Neuronal stem cell (in vitro differentiated cells): Measurements from ENCODE around the gene MYO15A.
A peak's percentile ranks its signal among the peaks of the same experiment; 100 is the strongest.

Source experiments
- DNase-seq: peaks from one replicate; pipeline ENCODE4 v3.0.0-alpha.2; 2013; ENCODE audit warnings: low spot score
- H2AFZ ChIP-seq: one replicate; pipeline ENCODE4 v1.6.1; 2013; ENCODE audit warnings: mild to moderate bottlenecking, low read length, inconsistent platforms
- H2AK5ac ChIP-seq: 2 replicates; pipeline ENCODE4 v1.6.1; 2013; ENCODE audit warnings: low read depth, mild to moderate bottlenecking, inconsistent platforms, low read length, moderate library complexity, mixed read lengths
- H2BK120ac ChIP-seq: 2 replicates; pipeline ENCODE4 v1.6.1; 2013; ENCODE audit warnings: low read depth, mild to moderate bottlenecking, inconsistent platforms, low read length, moderate library complexity, mixed read lengths
- H2BK12ac ChIP-seq: one replicate; pipeline ENCODE4 v1.6.1; 2013; ENCODE audit warnings: low read length, inconsistent platforms
- H2BK15ac ChIP-seq: 2 replicates; pipeline ENCODE4 v1.6.1; 2013; ENCODE audit warnings: mild to moderate bottlenecking, low read length, inconsistent platforms, mixed read lengths
- H2BK5ac ChIP-seq: one replicate; pipeline ENCODE4 v1.6.1; 2013; ENCODE audit warnings: inconsistent platforms, mild to moderate bottlenecking, low read length, moderate library complexity
- H3K14ac ChIP-seq: one replicate; pipeline ENCODE4 v1.6.1; 2013; ENCODE audit warnings: low read length, inconsistent platforms
- H3K18ac ChIP-seq: 2 replicates; pipeline ENCODE4 v1.6.1; 2013; ENCODE audit warnings: low read length, inconsistent platforms
- H3K23ac ChIP-seq: 2 replicates; pipeline ENCODE4 v1.6.1; 2013; ENCODE audit warnings: low read depth, mild to moderate bottlenecking, mixed read lengths, low read length, inconsistent platforms; ENCODE audit not compliant: poor library complexity
- H3K27ac ChIP-seq: replicated peaks from 3 replicates; pipeline ENCODE4 v1.5.1; 2013; ENCODE audit warnings: low read length, inconsistent platforms
- H3K27me3 ChIP-seq, 3 experiments: 2 replicates each; pipeline ENCODE4 v1.6.1; 2013; ENCODE audit warnings: low read length in 3 of 3, mild to moderate bottlenecking in 2 of 3, inconsistent platforms in 1 of 3, low read depth in 1 of 3, mixed read lengths in 1 of 3, moderate library complexity in 1 of 3; ENCODE audit not compliant: control insufficient read depth in 3 of 3, insufficient read depth in 3 of 3
- H3K36me3 ChIP-seq, 2 donors: replicated peaks in 1 of 2; 2 replicates each; pipeline ENCODE4 v1.6.1; 2013; ENCODE audit warnings: low read length in 2 of 2; ENCODE audit not compliant: control insufficient read depth in 2 of 2, insufficient read depth in 2 of 2
- H3K4ac ChIP-seq: 2 replicates; pipeline ENCODE4 v1.6.1; 2013; ENCODE audit warnings: inconsistent platforms, mild to moderate bottlenecking, low read length, moderate library complexity
- H3K4me1 ChIP-seq, 2 donors: 1 replicate in 1 of 2; 2 replicates in 1 of 2; pipeline ENCODE4 v1.6.1; 2013; ENCODE audit warnings: low read length in 2 of 2, low read depth in 1 of 2; ENCODE audit not compliant: control insufficient read depth in 2 of 2, insufficient read depth in 1 of 2
- H3K4me2 ChIP-seq: one replicate; pipeline ENCODE4 v1.6.1; 2013; ENCODE audit warnings: mild to moderate bottlenecking, low read length, inconsistent platforms; ENCODE audit not compliant: insufficient read depth, poor library complexity, severe bottlenecking
- H3K4me3 ChIP-seq, 2 donors: 2 replicates each; pipeline ENCODE4 v1.5.1; 2013; ENCODE audit warnings: low read length in 2 of 2, mild to moderate bottlenecking in 2 of 2, inconsistent platforms in 1 of 2, moderate library complexity in 1 of 2
- H3K79me1 ChIP-seq: one replicate; pipeline ENCODE4 v1.6.1; 2013; ENCODE audit warnings: low read depth, mild to moderate bottlenecking, inconsistent platforms, low read length, moderate library complexity
- H3K9ac ChIP-seq: one replicate; pipeline ENCODE4 v1.6.1; 2013; ENCODE audit warnings: mild to moderate bottlenecking, low read depth, low read length, inconsistent platforms; ENCODE audit not compliant: poor library complexity
- H3K9me3 ChIP-seq, 2 donors: replicated peaks in 1 of 2; 2 replicates each; pipeline versions ENCODE3 to v1.6.1; 2013; ENCODE audit warnings: low read length in 2 of 2, mild to moderate bottlenecking in 2 of 2, inconsistent platforms in 1 of 2, low read depth in 1 of 2, mixed read lengths in 1 of 2, moderate library complexity in 1 of 2; ENCODE audit not compliant: control insufficient read depth in 2 of 2, insufficient read depth in 1 of 2
- H4K8ac ChIP-seq: one replicate; pipeline ENCODE4 v1.6.1; 2013; ENCODE audit warnings: low read depth, mild to moderate bottlenecking, inconsistent platforms, low read length, moderate library complexity
- H4K91ac ChIP-seq: one replicate; pipeline ENCODE4 v1.6.1; 2013; ENCODE audit warnings: low read length, low read depth, mild to moderate bottlenecking, inconsistent platforms; ENCODE audit not compliant: poor library complexity
- WGBS, 2 donors: extraction: QIAGEN DNeasy Blood & Tissue Kit; methylation state at CpG; one replicate each; pipeline ENCODE4 v1.1.7; 2013; ENCODE audit warnings: missing lambda C conversion rate in 2 of 2, mixed read lengths in 1 of 2; ENCODE audit not compliant: insufficient read length in 2 of 2, insufficient replicate concordance in 1 of 2; ENCODE audit errors: extremely low coverage in 2 of 2; 5-methylcytosine and 5-hydroxymethylcytosine counted together

The MYO15A gene

GRCh38 chr17:18124345-18125126 is 16.0 kb downstream of the MYO15A start:
- WGBS, 2 donors, result no CpG with 5 or more reads among the region's 11 CpGs
- DNase-seq, result no peak
- H3K18ac ChIP-seq, result peak overlapping the region; percentile 44
- no peaks in the 10 kb centered on the region for H3K36me3 ChIP-seq
- H4K8ac ChIP-seq, result no peak overlapping the region
- no peak overlapping the region for H2AFZ ChIP-seq
- peaks cover 0 to 41% (median 0%) of the 10 kb centered on the region in 3 experiments for H3K27me3 ChIP-seq
- peak overlapping the region; percentile 34 for H3K23ac ChIP-seq
- no peak overlapping the region for H2BK15ac ChIP-seq
- no peak overlapping the region for H2BK5ac ChIP-seq
- H3K9me3 ChIP-seq, result peaks cover 7% of the 10 kb centered on the region in 2 donors
- H3K4me1 ChIP-seq, result peaks cover 0 to 2% of the 10 kb centered on the region in 2 donors
- no peak overlapping the region for H3K14ac ChIP-seq
- H3K4me3 ChIP-seq, result no peak overlapping the region
- peak overlapping the region; percentile 42 for H3K4ac ChIP-seq
- H2BK120ac ChIP-seq, result no peak overlapping the region
- no peak overlapping the region for H4K91ac ChIP-seq
- H3K4me2 ChIP-seq, result no peak overlapping the region
- H3K9ac ChIP-seq, result no peak overlapping the region
- H3K79me1 ChIP-seq, result no peaks in the 10 kb centered on the region
- H3K27ac ChIP-seq, result no peak overlapping the region
- H2BK12ac ChIP-seq, result peak overlapping the region; percentile 86
- H2AK5ac ChIP-seq, result peak overlapping the region; percentile 74

GRCh38 chr17:18129041-18129502 is 20.5 kb downstream of the MYO15A start:
- Histone ChIP-seq H3K9ac (no peak overlapping the region), H2BK12ac (no peak overlapping the region), H2BK15ac (no peak overlapping the region), H4K8ac (no peak overlapping the region), H3K4ac (no peak overlapping the region), H4K91ac (no peak overlapping the region), H2BK5ac (no peak overlapping the region), H3K4me2 (no peak overlapping the region), H3K18ac (no peak overlapping the region), H2BK120ac (no peak overlapping the region), H3K36me3 (no peaks in the 10 kb centered on the region), H3K9me3 (no peaks in the 10 kb centered on the region), H3K23ac (no peak overlapping the region), H2AFZ (no peak overlapping the region), H3K4me3 (no peak overlapping the region), H3K79me1 (no peaks in the 10 kb centered on the region), H3K27ac (no peak overlapping the region), H3K4me1 (peaks cover 0 to 2% of the 10 kb centered on the region in 2 donors), H3K27me3 (peaks cover 0 to 62% (median 0%) of the 10 kb centered on the region in 3 experiments), H2AK5ac (no peak overlapping the region), H3K14ac (peak overlapping the region; percentile 49)
- DNase-seq, result no peak
- WGBS, 2 donors, result no CpG with 5 or more reads among the region's 4 CpGs

GRCh38 chr17:18132711-18133110 is 24.2 kb downstream of the MYO15A start:
- H3K9me3 ChIP-seq, result no peaks in the 10 kb centered on the region
- H2BK5ac ChIP-seq, result no peak overlapping the region
- no peaks in the 10 kb centered on the region for H3K36me3 ChIP-seq
- WGBS, 2 donors, result no CpG with 5 or more reads among the region's 5 CpGs
- H4K91ac ChIP-seq, result no peak overlapping the region
- H2BK12ac ChIP-seq, result no peak overlapping the region
- no peak overlapping the region for H2AFZ ChIP-seq
- no peaks in the 10 kb centered on the region for H3K4me1 ChIP-seq
- no peak overlapping the region for H4K8ac ChIP-seq
- H3K4me2 ChIP-seq, result no peak overlapping the region
- no peak overlapping the region for H2AK5ac ChIP-seq
- no peak overlapping the region for H3K4ac ChIP-seq
- no peak overlapping the region for H2BK120ac ChIP-seq
- no peak overlapping the region for H2BK15ac ChIP-seq
- no peaks in the 10 kb centered on the region for H3K79me1 ChIP-seq
- H3K27me3 ChIP-seq, result peaks cover 0 to 53% (median 0%) of the 10 kb centered on the region in 3 experiments
- no peak for DNase-seq
- no peak overlapping the region for H3K9ac ChIP-seq
- no peak overlapping the region for H3K14ac ChIP-seq
- no peak overlapping the region for H3K18ac ChIP-seq
- no peak overlapping the region for H3K23ac ChIP-seq
- H3K4me3 ChIP-seq, result no peak overlapping the region
- no peak overlapping the region for H3K27ac ChIP-seq

GRCh38 chr17:18136357-18136756 is 27.8 kb downstream of the MYO15A start:
- Histone ChIP-seq H2BK15ac (peak overlapping the region; percentile 38), H2BK12ac (no peak overlapping the region), H3K9ac (peak overlapping the region; percentile 74), H2BK120ac (no peak overlapping the region), H3K79me1 (no peaks in the 10 kb centered on the region), H3K4me3 (no peak overlapping the region), H3K9me3 (no peaks in the 10 kb centered on the region), H2AFZ (no peak overlapping the region), H3K4ac (no peak overlapping the region), H4K8ac (peak overlapping the region; percentile 88), H3K23ac (peak overlapping the region; percentile 73), H3K27ac (no peak overlapping the region), H3K27me3 (peaks cover 0 to 31% (median 0%) of the 10 kb centered on the region in 3 experiments), H3K18ac (peak overlapping the region; percentile 23), H3K36me3 (no peaks in the 10 kb centered on the region), H3K14ac (peak overlapping the region; percentile 10), H2AK5ac (peak overlapping the region; percentile 77), H2BK5ac (no peak overlapping the region), H3K4me1 (no peaks in the 10 kb centered on the region), H4K91ac (peak overlapping the region; percentile 60), H3K4me2 (no peak overlapping the region)
- DNase-seq, result no peak
- WGBS, 2 donors, result no CpG with 5 or more reads among the region's 19 CpGs
